HEK293 (cell line): Measurements from ENCODE around the gene CCDC141.

Source experiments
- GLI2 ChIP-seq: fragments of 450-650 bp; formaldehyde crosslinking; IDR thresholded peaks from 2 replicates; pipeline ENCODE4; 2017; ENCODE audit warnings: missing biosample characterization, missing genetic modification characterization, low read depth, borderline replicate concordance
- GLIS1 ChIP-seq: fragments of 450-650 bp; formaldehyde crosslinking; IDR thresholded peaks from 2 replicates; pipeline ENCODE4 v1.5.1; 2016; ENCODE audit warnings: missing biosample characterization, missing genetic modification characterization
- REST ChIP-seq: fragments of 450-650 bp; formaldehyde crosslinking; IDR thresholded peaks from 2 replicates; pipeline ENCODE4 v1.5.1; 2016; ENCODE audit warnings: missing biosample characterization, missing genetic modification characterization
- ZNF596 ChIP-seq: fragments of 450-650 bp; IDR thresholded peaks from 2 replicates; pipeline ENCODE4 v1.5.0; 2018; ENCODE audit warnings: missing biosample characterization, mild to moderate bottlenecking, missing genetic modification characterization, moderate library complexity
- TF ChIP-seq, protein P1 (sequence below): fragments of 450-650 bp; formaldehyde crosslinking; IDR thresholded peaks from 2 replicates; pipeline ENCODE4 v1.5.1; 2016; ENCODE audit warnings: missing biosample characterization, missing genetic modification characterization
- TF ChIP-seq, protein P2 (sequence below): fragments of 450-650 bp; formaldehyde crosslinking; IDR thresholded peaks from 2 replicates; pipeline ENCODE4 v1.5.1; 2016; ENCODE audit warnings: missing biosample characterization, missing genetic modification characterization, borderline replicate concordance

DNA sequence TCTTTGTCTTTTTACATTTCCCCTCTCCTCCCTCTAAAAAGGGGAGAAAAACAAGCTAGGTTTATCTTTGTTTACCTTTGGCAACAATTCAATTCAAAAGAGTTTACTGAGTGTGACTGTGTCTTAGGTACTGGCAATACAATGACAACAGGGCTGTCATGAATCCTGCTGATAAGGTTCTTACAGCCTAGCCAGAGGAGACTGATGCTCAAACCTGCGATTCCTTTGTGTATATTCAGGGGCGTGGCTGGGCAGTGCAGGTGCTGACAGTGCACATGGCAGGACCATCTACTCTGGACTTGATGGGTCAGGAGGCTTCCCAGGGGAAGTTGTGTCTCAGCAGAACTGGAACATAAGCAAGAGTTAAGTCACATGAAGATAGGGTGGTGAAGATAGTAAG lies 219.5 kb downstream of the CCDC141 start:
- TF ChIP-seq ZNF596 (tag by site-specific recombination) (no peak), GLI2 (no peak), REST (tag by site-specific recombination) (no peak), GLIS1 (tag by site-specific recombination) (no peak)
- TF ChIP-seq, protein P1, sequence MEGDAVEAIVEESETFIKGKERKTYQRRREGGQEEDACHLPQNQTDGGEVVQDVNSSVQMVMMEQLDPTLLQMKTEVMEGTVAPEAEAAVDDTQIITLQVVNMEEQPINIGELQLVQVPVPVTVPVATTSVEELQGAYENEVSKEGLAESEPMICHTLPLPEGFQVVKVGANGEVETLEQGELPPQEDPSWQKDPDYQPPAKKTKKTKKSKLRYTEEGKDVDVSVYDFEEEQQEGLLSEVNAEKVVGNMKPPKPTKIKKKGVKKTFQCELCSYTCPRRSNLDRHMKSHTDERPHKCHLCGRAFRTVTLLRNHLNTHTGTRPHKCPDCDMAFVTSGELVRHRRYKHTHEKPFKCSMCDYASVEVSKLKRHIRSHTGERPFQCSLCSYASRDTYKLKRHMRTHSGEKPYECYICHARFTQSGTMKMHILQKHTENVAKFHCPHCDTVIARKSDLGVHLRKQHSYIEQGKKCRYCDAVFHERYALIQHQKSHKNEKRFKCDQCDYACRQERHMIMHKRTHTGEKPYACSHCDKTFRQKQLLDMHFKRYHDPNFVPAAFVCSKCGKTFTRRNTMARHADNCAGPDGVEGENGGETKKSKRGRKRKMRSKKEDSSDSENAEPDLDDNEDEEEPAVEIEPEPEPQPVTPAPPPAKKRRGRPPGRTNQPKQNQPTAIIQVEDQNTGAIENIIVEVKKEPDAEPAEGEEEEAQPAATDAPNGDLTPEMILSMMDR (tag by site-specific recombination), result no peak
- TF ChIP-seq, protein P2, sequence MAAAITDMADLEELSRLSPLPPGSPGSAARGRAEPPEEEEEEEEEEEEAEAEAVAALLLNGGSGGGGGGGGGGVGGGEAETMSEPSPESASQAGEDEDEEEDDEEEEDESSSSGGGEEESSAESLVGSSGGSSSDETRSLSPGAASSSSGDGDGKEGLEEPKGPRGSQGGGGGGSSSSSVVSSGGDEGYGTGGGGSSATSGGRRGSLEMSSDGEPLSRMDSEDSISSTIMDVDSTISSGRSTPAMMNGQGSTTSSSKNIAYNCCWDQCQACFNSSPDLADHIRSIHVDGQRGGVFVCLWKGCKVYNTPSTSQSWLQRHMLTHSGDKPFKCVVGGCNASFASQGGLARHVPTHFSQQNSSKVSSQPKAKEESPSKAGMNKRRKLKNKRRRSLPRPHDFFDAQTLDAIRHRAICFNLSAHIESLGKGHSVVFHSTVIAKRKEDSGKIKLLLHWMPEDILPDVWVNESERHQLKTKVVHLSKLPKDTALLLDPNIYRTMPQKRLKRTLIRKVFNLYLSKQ, result no peak
